ENCODE results near the gene FGD4. TPM values are rescaled to one million over a fixed set of nuclear protein-coding genes. Genes with fewer than 3 reads are reported as not detected.

Gene FGD4
- total RNA-seq, 1 experiment from 2014 or later = 54.3 TPM

DNA sequence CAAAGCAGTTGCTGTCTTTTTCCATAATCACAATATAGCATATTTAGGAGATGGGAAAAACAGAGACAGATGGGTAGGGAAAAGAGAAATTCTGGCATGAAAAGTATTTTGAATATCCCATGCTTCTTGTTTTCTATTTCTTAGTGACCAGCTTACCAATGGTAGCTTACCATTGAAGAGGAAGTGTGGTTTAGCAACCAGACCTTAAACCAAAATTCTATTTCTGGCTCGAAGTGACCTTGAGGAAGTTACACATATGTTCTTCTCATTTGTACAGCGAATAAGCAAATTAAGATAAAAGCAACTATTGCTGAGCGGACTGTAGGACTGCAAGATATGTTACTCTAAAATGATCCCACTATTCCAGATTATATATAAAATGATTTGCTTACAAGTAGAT, 82.9 kb downstream of the FGD4 start:
- H3K79me2 ChIP-seq (ENCODE audit: insufficient read depth, low read length) = peaks cover 1% of the 10 kb centered on the region; the same call in 1 of the 2 replicates
- H3K4me1 ChIP-seq (ENCODE audit: insufficient read depth, low read length) = no peaks in the 10 kb centered on the region
- no peak overlapping the region for H2BK15ac ChIP-seq (ENCODE audit: low read depth, low read length)
- H4K91ac ChIP-seq (ENCODE audit: insufficient read length, low read depth, low read length) = no peak overlapping the region
- no peak overlapping the region for H2BK12ac ChIP-seq (ENCODE audit: insufficient read length, low read depth, low read length)
- H3K9me3 Mint-ChIP-seq = no peaks in the 10 kb centered on the region
- H3K4me3 Mint-ChIP-seq = no peak overlapping the region
- no peaks in the 10 kb centered on the region; the same call in 1 of the 2 replicates for H3K27me3 Mint-ChIP-seq (ENCODE audit: low read depth)
- H3K4ac ChIP-seq (ENCODE audit: low read depth, low read length) = no peak overlapping the region
- no peak overlapping the region for H2BK20ac ChIP-seq (ENCODE audit: low read depth, low read length, poor library complexity, severe bottlenecking)
- H3K18ac ChIP-seq (ENCODE audit: insufficient read length, low read depth, low read length) = no peak overlapping the region
- no peak overlapping the region for H3K27ac ChIP-seq (ENCODE audit: insufficient read length, low read depth, low read length)
- H4K5ac ChIP-seq (ENCODE audit: insufficient read length, low read depth, low read length) = no peak overlapping the region
- H3K23ac ChIP-seq (ENCODE audit: insufficient read length, low read depth, low read length) = no peak overlapping the region
- H3K4me1 Mint-ChIP-seq = peaks cover 6 to 9% of the 10 kb centered on the region in 2 experiments; a peak in 3 of 4 replicates
- no peak overlapping the region for H3K14ac ChIP-seq (ENCODE audit: insufficient read depth, low read length)
- no peaks in the 10 kb centered on the region for H3K23me2 ChIP-seq (ENCODE audit: insufficient read length, low read depth, low read length, poor library complexity, severe bottlenecking)
- H2BK5ac ChIP-seq (ENCODE audit: insufficient read length, low read length) = no peak overlapping the region
- TF ChIP-seq, protein P1, sequence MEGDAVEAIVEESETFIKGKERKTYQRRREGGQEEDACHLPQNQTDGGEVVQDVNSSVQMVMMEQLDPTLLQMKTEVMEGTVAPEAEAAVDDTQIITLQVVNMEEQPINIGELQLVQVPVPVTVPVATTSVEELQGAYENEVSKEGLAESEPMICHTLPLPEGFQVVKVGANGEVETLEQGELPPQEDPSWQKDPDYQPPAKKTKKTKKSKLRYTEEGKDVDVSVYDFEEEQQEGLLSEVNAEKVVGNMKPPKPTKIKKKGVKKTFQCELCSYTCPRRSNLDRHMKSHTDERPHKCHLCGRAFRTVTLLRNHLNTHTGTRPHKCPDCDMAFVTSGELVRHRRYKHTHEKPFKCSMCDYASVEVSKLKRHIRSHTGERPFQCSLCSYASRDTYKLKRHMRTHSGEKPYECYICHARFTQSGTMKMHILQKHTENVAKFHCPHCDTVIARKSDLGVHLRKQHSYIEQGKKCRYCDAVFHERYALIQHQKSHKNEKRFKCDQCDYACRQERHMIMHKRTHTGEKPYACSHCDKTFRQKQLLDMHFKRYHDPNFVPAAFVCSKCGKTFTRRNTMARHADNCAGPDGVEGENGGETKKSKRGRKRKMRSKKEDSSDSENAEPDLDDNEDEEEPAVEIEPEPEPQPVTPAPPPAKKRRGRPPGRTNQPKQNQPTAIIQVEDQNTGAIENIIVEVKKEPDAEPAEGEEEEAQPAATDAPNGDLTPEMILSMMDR (conservative IDR thresholded peaks at IDR 0.05) = no peak
- H3T11ph ChIP-seq (ENCODE audit: low read length) = no peak overlapping the region
- no CpG with 5 or more reads among the region's 3 CpGs for WGBS (ENCODE audit: extremely low coverage, insufficient read length, low lambda C conversion rate)
- H2BK120ac ChIP-seq (ENCODE audit: low read depth, low read length, poor library complexity, severe bottlenecking) = no peak overlapping the region
- no peak for DNase-seq
- peaks cover 5 to 48% (median 21%) of the 10 kb centered on the region in 3 experiments; a peak in 6 of 7 replicates for H3K36me3 Mint-ChIP-seq (ENCODE audit: insufficient read depth in 1 of 3, low read depth in 3 of 3)
- no peak overlapping the region for H2AFZ ChIP-seq (ENCODE audit: low read length)
- no peak overlapping the region for H3K4me2 ChIP-seq (ENCODE audit: insufficient read depth, insufficient read length, low read length)
- no peaks in the 10 kb centered on the region for H3K9me3 ChIP-seq (ENCODE audit: control insufficient read depth, low read depth, low read length)
- H4K20me1 ChIP-seq (ENCODE audit: control insufficient read depth, insufficient read depth, insufficient read length) = no peaks in the 10 kb centered on the region
- H3K79me1 ChIP-seq (ENCODE audit: insufficient read depth, low read depth, low read length, poor library complexity, severe bottlenecking) = peaks cover 8% of the 10 kb centered on the region
- H3K56ac ChIP-seq (ENCODE audit: insufficient read length, low read depth, low read length) = no peak overlapping the region
- no peak overlapping the region for H3K9ac ChIP-seq (ENCODE audit: extremely low read depth, insufficient read length, low read length)
- no peak overlapping the region for H2AK5ac ChIP-seq (ENCODE audit: insufficient read length, low read length)
- H3K27me3 ChIP-seq (ENCODE audit: insufficient read depth, low read length) = no peaks in the 10 kb centered on the region
- no peak overlapping the region for H4K8ac ChIP-seq (replicated peaks; ENCODE audit: insufficient read length, low read depth, low read length)
- H3K27ac Mint-ChIP-seq = no peak overlapping the region
